Measurements from ENCODE around the gene ABCC1. TPM values are rescaled to one million over a fixed set of nuclear protein-coding genes. Genes with fewer than 3 reads are reported as not detected.

ABCC1 gene
- total and polyA plus RNA-seq, 2 of the 8 experiments (the other 6 are each of a cell fraction or from before 2014, with no cell fraction given): 42.6 to 66.8 TPM

DNA sequence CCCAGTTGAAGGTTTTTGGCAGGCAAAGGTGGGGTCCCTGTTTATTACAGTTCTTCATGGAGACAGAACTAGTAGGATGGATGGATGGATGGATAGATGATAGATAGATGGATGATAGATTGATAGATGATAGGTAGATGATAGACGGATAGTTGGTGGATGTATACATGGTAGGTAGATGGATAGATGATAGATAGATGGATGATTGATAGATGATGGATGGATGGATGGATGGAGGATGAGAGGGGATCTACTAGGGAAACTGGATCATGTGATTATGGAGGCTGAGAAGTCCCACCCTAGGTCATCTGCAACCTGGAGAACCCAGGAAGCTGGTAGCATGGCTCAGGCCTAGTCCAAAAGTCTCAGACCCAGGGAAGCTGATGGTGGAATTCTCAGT, 88.6 kb downstream of the ABCC1 start (continued):
- TF ChIP-seq RAD21 (IDR thresholded peaks at IDR 0.05 in 1 of 2, conservative IDR thresholded peaks at IDR 0.05 in 1 of 2; ENCODE audit: low read depth in 2 of 2, low read length in 2 of 2) (no peak), CHD1 (IDR thresholded peaks at IDR 0.05; ENCODE audit: low read depth, low read length) (no peak), KDM1A (IDR thresholded peaks at IDR 0.05; ENCODE audit: borderline replicate concordance, low read length) (no peak), ZNF274 (IDR thresholded peaks at IDR 0.05; ENCODE audit: borderline replicate concordance, extremely low read depth, low read length) (no peak), GTF2F1 (IDR thresholded peaks at IDR 0.05; ENCODE audit: borderline replicate concordance, low read depth, low read length) (no peak), PHF8 (conservative IDR thresholded peaks at IDR 0.05; ENCODE audit: low read depth, low read length) (no peak), YY1 (IDR thresholded peaks at IDR 0.05; ENCODE audit: low read depth, low read length) (no peak), TCF12 (IDR thresholded peaks at IDR 0.05; ENCODE audit: low read depth, low read length) (no peak), JUN (IDR thresholded peaks at IDR 0.05; ENCODE audit: low read depth, low read length) (no peak)
- TF ChIP-seq, protein P1, sequence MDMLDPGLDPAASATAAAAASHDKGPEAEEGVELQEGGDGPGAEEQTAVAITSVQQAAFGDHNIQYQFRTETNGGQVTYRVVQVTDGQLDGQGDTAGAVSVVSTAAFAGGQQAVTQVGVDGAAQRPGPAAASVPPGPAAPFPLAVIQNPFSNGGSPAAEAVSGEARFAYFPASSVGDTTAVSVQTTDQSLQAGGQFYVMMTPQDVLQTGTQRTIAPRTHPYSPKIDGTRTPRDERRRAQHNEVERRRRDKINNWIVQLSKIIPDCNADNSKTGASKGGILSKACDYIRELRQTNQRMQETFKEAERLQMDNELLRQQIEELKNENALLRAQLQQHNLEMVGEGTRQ (IDR thresholded peaks at IDR 0.05; ENCODE audit: low read length): no peak
